ENCODE data around the gene TSPYL6. TPM values are rescaled to one million over a fixed set of nuclear protein-coding genes. Genes with fewer than 3 reads are reported as not detected.

TSPYL6 gene
- total RNA-seq (2021; ENCODE audit: unreplicated experiment) (not detected), Bru-seq, nascent RNA (not detected), BruChase-seq, experiment 1, labeled RNA remaining after a 2-hour chase (not detected), BruChase-seq, experiment 2, labeled RNA remaining after a 6-hour chase (not detected)
- not detected for polyA plus RNA-seq (2012; ENCODE audit: insufficient read length)
- long read RNA-seq: 0 reads

- no peak within 1 kb of the TSS for H3K4me3 ChIP-seq (ENCODE audit: low read depth in 2 of 2, low read length in 2 of 2)
- ATAC-seq (no peak), DNase-seq (ENCODE audit: low read depth, low spot score) (no peak)
- no peaks in the 10 kb centered on the region for H3K4me1 ChIP-seq (ENCODE audit: control insufficient read depth, insufficient read depth, low read length)
- no peaks in the 10 kb centered on the region for H3K9me3 ChIP-seq (ENCODE audit: control insufficient read depth, insufficient read depth, low read depth, low read length)
- POLR2A ChIA-PET: no interaction called here
- no peaks in the 10 kb centered on the region for H3K36me3 ChIP-seq (ENCODE audit: control insufficient read depth, insufficient read depth, low read length)
- BruUV-seq (replicated peaks): no TSS peak
- CTCF ChIA-PET: no interaction called here
- in situ Hi-C loops (cut with HindIII; ENCODE audit: low pct_unique_long_range_greater_than_20kb, low sequenced_read_pairs): no loop called here
- TF ChIP-seq SIN3A (IDR thresholded peaks at IDR 0.05; ENCODE audit: borderline replicate concordance, insufficient read depth, low read depth, low read length): no peak
- intact Hi-C loops (cut with micrococcal nuclease; ENCODE audit: unreplicated experiment): no loop called here
- no peak within 1 kb of the TSS for H3K27ac ChIP-seq (ENCODE audit: low read length)
- no peaks in the 10 kb centered on the region; the same call in 1 of the 2 replicates for H3K27me3 ChIP-seq (ENCODE audit: control insufficient read depth, insufficient read depth, low read length)
These were observed at the start of gene TSPYL6 for GRCh38 chr2:54256091-54256694. TSS of gene TSPYL6 (minus strand) at chr2:54256229. CDS start at chr2:54256151, 78 bp downstream.

- no TSS peak for BruUV-seq (replicated peaks)
- ATAC-seq: no peak
- Histone ChIP-seq H3K27ac (ENCODE audit: low read length) (no peak overlapping the region), H3K4me3 (ENCODE audit: low read depth in 2 of 2, low read length in 2 of 2) (no peak overlapping the region), H3K27me3 (ENCODE audit: control insufficient read depth, insufficient read depth, low read length) (no peaks in the 10 kb centered on the region), H3K36me3 (ENCODE audit: control insufficient read depth, insufficient read depth, low read length) (no peaks in the 10 kb centered on the region), H3K9me3 (ENCODE audit: control insufficient read depth, insufficient read depth, low read depth, low read length) (no peaks in the 10 kb centered on the region), H3K4me1 (ENCODE audit: control insufficient read depth, insufficient read depth, low read length) (no peaks in the 10 kb centered on the region)
- no peak for DNase-seq (ENCODE audit: low read depth, low spot score)
- in situ Hi-C loops (cut with HindIII; ENCODE audit: low pct_unique_long_range_greater_than_20kb, low sequenced_read_pairs) (no loop called here), intact Hi-C loops (cut with micrococcal nuclease; ENCODE audit: unreplicated experiment) (no loop called here)
- TF ChIP-seq CTCF (IDR thresholded peaks at IDR 0.05): no peak
- TF ChIP-seq SIN3A (IDR thresholded peaks at IDR 0.05; ENCODE audit: borderline replicate concordance, insufficient read depth, low read depth, low read length): no peak
- ChIA-PET POLR2A (no interaction called here), CTCF (no interaction called here)
These were observed 47.6 kb upstream of the TSPYL6 start for GRCh38 chr2:54303631-54304030.

- intact Hi-C loops (cut with micrococcal nuclease; ENCODE audit: unreplicated experiment) (no loop called here), in situ Hi-C loops (cut with HindIII; ENCODE audit: low pct_unique_long_range_greater_than_20kb, low sequenced_read_pairs) (no loop called here)
- no peaks in the 10 kb centered on the region for H3K4me1 ChIP-seq (ENCODE audit: control insufficient read depth, insufficient read depth, low read length)
- TF ChIP-seq REST (IDR thresholded peaks at IDR 0.05; ENCODE audit: insufficient read depth in 1 of 2, low read depth in 2 of 2, low read length in 1 of 2) (no peak), TCF7L2 (IDR thresholded peaks at IDR 0.05; ENCODE audit: low read depth, low read length) (no peak), POLR2AphosphoS5 (IDR thresholded peaks at IDR 0.05; ENCODE audit: low read depth, low read length) (no peak), CTCF (IDR thresholded peaks at IDR 0.05) (no peak), SIN3A (IDR thresholded peaks at IDR 0.05; ENCODE audit: borderline replicate concordance, insufficient read depth, low read depth, low read length) (no peak)
- CTCF ChIA-PET: no interaction called here
- H3K27me3 ChIP-seq (ENCODE audit: control insufficient read depth, insufficient read depth, low read length): no peaks in the 10 kb centered on the region
- no peaks in the 10 kb centered on the region for H3K36me3 ChIP-seq (ENCODE audit: control insufficient read depth, insufficient read depth, low read length)
- no peaks in the 10 kb centered on the region for H3K9me3 ChIP-seq (ENCODE audit: control insufficient read depth, insufficient read depth, low read depth, low read length)
- H3K27ac ChIP-seq (ENCODE audit: low read length): no peak overlapping the region
- DNase-seq (ENCODE audit: low read depth, low spot score) (no peak), ATAC-seq (no peak)
- BruUV-seq (replicated peaks): no TSS peak
- H3K4me3 ChIP-seq (ENCODE audit: low read depth in 2 of 2, low read length in 2 of 2): no peak overlapping the region
- POLR2A ChIA-PET: interaction anchor here (0.6 kb wide), 2 partner anchors 11 to 67 kb away, joined by 3 read pairs; no protein-coding TSS in a partner anchor
These were observed 42.5 kb upstream of the TSPYL6 start for GRCh38 chr2:54298514-54298913.
